Naive thymus-derived CD8-positive, alpha-beta T cell (primary cell): ENCODE measurements around the gene SLC16A11. TPM values are rescaled to one million over a fixed set of nuclear protein-coding genes. Genes with fewer than 3 reads are reported as not detected.
"Not testable (repeated sequence)": the region's sequence is repeated elsewhere in the genome, so short reads cannot be mapped to it uniquely, and the experiment has no call there.

ENCODE experiments used
- ATAC-seq, 2 donors: fragments of 150-1000 bp; cut with Tn5 transposase in 1 of 2; sonication (Bioruptor Pico), chemical (Tn5 transposase) in 1 of 2; 1 replicate in 1 of 2; 2 replicates in 1 of 2; pipeline ENCODE4 v1.10.0; 2021; ENCODE audit warnings: mild to moderate bottlenecking in 2 of 2, moderate library complexity in 2 of 2
- POLR2A ChIA-PET: fragments of 350-600 bp; sonication (Branson Sonifier 250); formaldehyde crosslinking; loops from one replicate; lab custom pipeline; 2021; ENCODE audit warnings: antibody characterized with exemption; lab: Charles Lee
- DNase-seq, 10 donors: peaks; one replicate each; pipeline versions ENCODE4 v3.0.0 to v3.0.0-alpha.2; 2020 to 2022
- H3K27ac Mint-ChIP-seq, 10 donors: one replicate each; pipeline ENCODE4 v1.8.0; 2020 to 2022; ENCODE audit warnings: mild to moderate bottlenecking in 10 of 10, mixed read lengths in 10 of 10, moderate library complexity in 4 of 10, inconsistent platforms in 1 of 10
- H3K27me3 Mint-ChIP-seq, 5 donors: one replicate each; pipeline ENCODE4 v1.8.0; 2021 to 2022; ENCODE audit warnings: mixed read lengths in 5 of 5
- H3K36me3 Mint-ChIP-seq, 3 donors: one replicate each; pipeline ENCODE4 v1.8.0; 2020 to 2022; ENCODE audit warnings: mixed read lengths in 3 of 3, mild to moderate bottlenecking in 2 of 3, inconsistent platforms in 1 of 3
- H3K4me1 Mint-ChIP-seq, 4 donors: one replicate each; pipeline ENCODE4 v1.8.0; 2021 to 2022; ENCODE audit warnings: mixed read lengths in 4 of 4
- H3K4me3 Mint-ChIP-seq, 10 donors: one replicate each; pipeline ENCODE4 v1.8.0; 2020 to 2022; ENCODE audit warnings: mild to moderate bottlenecking in 10 of 10, mixed read lengths in 10 of 10, moderate library complexity in 6 of 10, inconsistent platforms in 1 of 10
- H3K9me3 Mint-ChIP-seq, 9 donors: one replicate each; pipeline ENCODE4 v1.8.0; 2020 to 2022; ENCODE audit warnings: mixed read lengths in 9 of 9, mild to moderate bottlenecking in 3 of 9, inconsistent platforms in 1 of 9, moderate library complexity in 1 of 9
- polyA plus RNA-seq, 3 donors: library from polyadenylated mRNA; unstranded; fragments of 300-500 nt; fragmentation: Illumina TruSeq; gene quantifications; one replicate each; pipeline ENCODE4 v1.2.3, GENCODE V29; 2021
- total RNA-seq, 8 experiments: library from RNA in 2 of 8; stranded (reverse) in 2 of 8; gene quantifications; one replicate each; pipeline ENCODE4 v1.2.3 and lab custom pipeline; 2021 to 2026

Gene SLC16A11
- total and polyA plus RNA-seq, 5 experiments from 2014 or later = 2.0 to 3.5 (median 2.2) TPM

DNA sequence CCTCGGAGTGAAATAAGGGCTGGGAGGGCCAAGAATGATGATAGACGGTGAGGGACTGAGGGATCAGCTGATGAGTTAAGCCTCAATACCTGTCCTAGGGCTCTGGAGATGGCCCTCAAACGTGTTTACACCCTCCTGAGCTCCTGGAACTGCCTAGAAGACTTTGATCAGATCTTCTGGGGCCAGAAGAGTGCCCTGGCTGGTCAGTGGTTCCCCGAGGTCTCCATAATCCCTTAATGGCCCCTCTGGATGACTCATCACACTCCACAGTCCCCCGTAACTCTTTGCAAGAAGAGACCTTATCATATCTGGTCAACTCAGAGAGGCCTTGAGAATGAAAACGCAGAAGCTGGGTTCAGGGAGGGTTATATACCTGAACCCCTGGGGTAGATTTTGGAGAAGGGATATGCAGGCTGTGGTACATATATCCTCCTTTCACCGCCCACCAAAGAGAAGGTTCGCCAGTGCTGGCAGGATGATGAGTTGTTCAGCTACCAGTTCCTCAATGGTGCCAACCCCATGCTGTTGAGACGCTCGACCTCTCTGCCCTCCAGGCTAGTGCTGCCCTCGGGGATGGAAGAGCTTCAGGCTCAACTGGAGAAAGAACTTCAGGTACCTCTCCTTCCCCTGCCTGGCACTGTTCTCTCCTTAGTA lies 44.9 kb downstream of the SLC16A11 start:
- H3K27ac Mint-ChIP-seq = peak overlapping the region in 1 of 10 donors; percentile 65
- DNase-seq = no peak
- peaks cover 0 to 20% (median 8%) of the 10 kb centered on the region in 4 donors for H3K4me1 Mint-ChIP-seq
- peaks cover 8 to 71% (median 20%) of the 10 kb centered on the region in 3 donors for H3K36me3 Mint-ChIP-seq
- H3K27me3 Mint-ChIP-seq = no peaks in the 10 kb centered on the region
- H3K9me3 Mint-ChIP-seq = no peaks in the 10 kb centered on the region
- POLR2A ChIA-PET = no interaction called here
- no peak for ATAC-seq
- no peak overlapping the region for H3K4me3 Mint-ChIP-seq

DNA sequence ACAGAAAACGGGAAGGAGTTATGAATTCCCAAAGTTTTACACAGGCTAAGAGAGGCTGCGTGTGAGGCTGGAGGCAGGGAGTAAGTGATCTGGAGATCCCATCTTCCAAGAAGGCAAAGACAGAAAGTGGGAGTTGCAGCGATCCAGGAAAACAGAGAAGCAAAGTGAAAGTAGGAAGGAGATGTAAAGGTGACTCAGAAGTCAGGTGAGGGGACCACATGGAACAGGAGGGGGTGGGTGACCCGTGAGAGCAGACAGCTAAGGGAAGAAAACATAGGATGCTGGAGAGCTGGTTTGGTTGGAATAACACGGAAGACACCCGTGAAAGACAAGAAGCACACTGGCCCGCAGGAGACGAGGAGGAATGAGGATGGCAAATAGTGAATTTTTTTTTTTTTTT lies 46.7 kb downstream of the SLC16A11 start:
- ATAC-seq (no peak), DNase-seq (no peak)
- H3K27ac Mint-ChIP-seq = peak overlapping the region in 4 of 10 donors; percentile 14 to 56 (median 50)
- H3K4me3 Mint-ChIP-seq = no peak overlapping the region
- H3K9me3 Mint-ChIP-seq = no peaks in the 10 kb centered on the region
- H3K4me1 Mint-ChIP-seq = peaks cover 0 to 18% (median 8%) of the 10 kb centered on the region in 4 donors
- peaks cover 8 to 58% (median 15%) of the 10 kb centered on the region in 3 donors for H3K36me3 Mint-ChIP-seq
- H3K27me3 Mint-ChIP-seq = no peaks in the 10 kb centered on the region
- POLR2A ChIA-PET = no interaction called here

DNA sequence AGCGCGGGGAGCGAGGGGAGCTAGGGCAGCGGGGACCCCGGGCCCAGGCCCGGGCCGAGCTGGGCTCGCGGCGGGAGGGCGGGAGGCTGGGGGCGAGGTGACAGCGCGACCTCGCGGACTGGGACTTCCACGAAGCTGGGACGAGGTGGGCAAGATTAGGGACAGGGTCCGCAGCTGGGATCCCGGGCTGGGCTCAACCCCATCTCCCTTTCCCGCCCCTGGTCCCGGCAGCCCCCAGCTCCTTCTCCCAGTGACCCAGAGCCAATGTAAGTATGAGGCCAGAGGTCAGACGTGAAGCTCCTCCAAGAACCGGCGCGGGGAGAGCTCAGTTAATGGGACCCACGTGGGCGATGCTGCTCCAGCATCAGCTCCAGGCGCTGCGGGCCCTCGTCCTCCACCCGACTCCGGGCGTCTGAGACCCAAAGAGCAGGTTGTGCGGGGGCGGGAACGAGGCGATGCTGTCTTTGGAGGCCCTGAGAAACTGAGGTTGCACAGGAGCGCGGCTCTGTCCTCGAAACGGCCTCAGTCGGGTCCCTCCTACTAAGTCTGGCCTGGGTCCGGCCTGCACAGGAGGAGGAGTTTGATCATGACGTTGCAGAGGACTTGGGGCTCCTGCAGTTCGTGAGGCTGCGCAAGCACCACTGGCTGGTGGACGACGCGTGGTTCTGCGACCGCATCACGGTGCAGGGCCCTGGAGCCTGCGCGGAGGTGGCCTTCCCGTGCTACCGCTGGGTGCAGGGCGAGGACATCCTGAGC lies 47.5 kb downstream of the SLC16A11 start:
- POLR2A ChIA-PET = interaction anchor here (0.6 kb wide), 1 partner anchor 692 kb away, joined by 3 read pairs; the partner anchor contains the start of gene WRAP53
- H3K27me3 Mint-ChIP-seq = no peaks in the 10 kb centered on the region
- H3K9me3 Mint-ChIP-seq = no peaks in the 10 kb centered on the region
- DNase-seq (no peak), ATAC-seq (no peak)
- H3K4me1 Mint-ChIP-seq = peaks cover 0 to 17% (median 6%) of the 10 kb centered on the region in 4 donors
- H3K36me3 Mint-ChIP-seq = peaks cover 6 to 51% (median 11%) of the 10 kb centered on the region in 3 donors
- H3K4me3 Mint-ChIP-seq = no peak overlapping the region
- H3K27ac Mint-ChIP-seq = peak overlapping the region in 1 of 10 donors; percentile 14

DNA sequence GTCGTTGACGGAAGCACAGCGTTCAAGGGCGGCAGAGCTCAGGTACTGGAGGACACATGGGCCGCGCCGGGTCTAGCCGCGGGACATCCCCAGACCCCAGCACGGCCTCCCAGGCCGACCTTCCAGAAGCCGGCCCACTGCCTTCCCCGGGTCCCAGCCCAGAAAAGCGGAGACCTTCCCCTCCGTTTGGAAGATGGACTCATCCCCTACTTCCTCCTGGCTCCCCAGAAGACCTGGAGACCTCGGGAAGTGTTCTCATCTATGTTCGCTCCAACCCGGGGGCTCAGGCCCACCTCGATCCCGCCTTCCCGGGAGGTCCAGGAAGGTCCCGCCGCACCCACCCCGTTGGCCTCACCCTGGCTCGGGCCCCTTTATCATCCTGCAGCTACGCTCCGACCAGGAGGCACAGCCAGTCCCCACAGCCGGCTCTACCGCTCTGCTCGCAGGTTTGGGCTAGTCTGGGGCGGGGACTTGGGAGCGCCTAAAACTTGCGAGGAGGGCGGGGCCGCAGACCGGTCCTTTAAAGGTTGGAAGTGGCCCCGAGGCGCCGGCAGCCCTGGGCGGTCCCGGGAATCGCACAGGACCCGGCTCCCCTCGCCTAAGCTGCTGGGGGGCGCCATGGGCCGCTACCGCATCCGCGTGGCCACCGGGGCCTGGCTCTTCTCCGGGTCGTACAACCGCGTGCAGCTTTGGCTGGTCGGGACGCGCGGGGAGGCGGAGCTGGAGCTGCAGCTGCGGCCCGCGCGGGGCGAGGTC lies 48.2 kb downstream of the SLC16A11 start, which contains the start of gene ALOX12:
Gene ALOX12 (plus strand): TSS at position 550 of the 756 bp plus-strand sequence. CDS start 69 bp downstream, at position 619.
- peak within 1 kb of the TSS in 6 of 10 donors; percentile 6 to 81 (median 50) for H3K27ac Mint-ChIP-seq
- POLR2A ChIA-PET = interaction anchor here (0.6 kb wide), 1 partner anchor 692 kb away, joined by 3 read pairs; the partner anchor contains the start of gene WRAP53
- ATAC-seq = no peak

DNA sequence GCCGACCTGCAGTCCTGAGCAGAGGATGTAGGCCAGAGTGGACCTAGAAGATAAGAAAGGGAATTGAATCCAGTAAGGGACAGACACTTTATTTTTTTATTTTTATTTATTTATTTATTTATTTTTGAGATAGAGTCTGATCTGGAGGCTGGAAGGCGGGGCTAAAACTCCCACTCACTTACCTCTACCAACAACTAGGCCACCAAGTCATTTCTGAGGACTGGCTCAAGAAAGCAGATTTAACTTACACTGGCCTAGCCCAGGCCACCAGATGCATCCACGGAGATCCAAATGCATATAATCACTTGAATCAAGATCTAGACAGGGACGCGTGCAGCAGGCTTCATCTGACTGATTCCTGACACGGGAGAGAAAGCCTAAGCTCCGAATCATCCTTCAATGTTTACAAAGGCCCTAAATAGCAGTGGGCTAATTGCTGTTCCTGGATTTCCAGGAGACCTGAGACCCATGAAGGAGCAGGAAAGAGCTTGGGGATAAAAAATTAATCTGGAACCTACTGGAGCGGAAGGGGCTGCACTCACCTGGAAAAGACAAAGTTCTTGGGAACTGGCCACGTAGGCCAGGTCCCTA lies 49.1 kb downstream of the SLC16A11 start:
- Mint-ChIP-seq H3K27me3 (no peaks in the 10 kb centered on the region), H3K27ac (peak overlapping the region in 5 of 10 donors; percentile 6 to 81 (median 43)), H3K36me3 (peaks cover 5 to 36% (median 8%) of the 10 kb centered on the region in 3 donors), H3K4me3 (no peak overlapping the region), H3K4me1 (peaks cover 0 to 13% (median 6%) of the 10 kb centered on the region in 4 donors), H3K9me3 (no peaks in the 10 kb centered on the region)
- DNase-seq (no peak), ATAC-seq (no peak)
- POLR2A ChIA-PET = interaction anchor here (0.6 kb wide), 1 partner anchor 137 kb away, joined by 4 read pairs; no protein-coding TSS in a partner anchor

More for the DNA sequence above, 48.2 kb downstream of the SLC16A11 start, which contains the start of gene ALOX12:
- DNase-seq = no peak
- Mint-ChIP-seq H3K4me3 (no peak within 1 kb of the TSS), H3K9me3 (no peaks in the 10 kb centered on the region), H3K36me3 (peaks cover 5 to 44% (median 8%) of the 10 kb centered on the region in 3 donors), H3K4me1 (peaks cover 0 to 15% (median 6%) of the 10 kb centered on the region in 4 donors), H3K27me3 (no peaks in the 10 kb centered on the region)

DNA sequence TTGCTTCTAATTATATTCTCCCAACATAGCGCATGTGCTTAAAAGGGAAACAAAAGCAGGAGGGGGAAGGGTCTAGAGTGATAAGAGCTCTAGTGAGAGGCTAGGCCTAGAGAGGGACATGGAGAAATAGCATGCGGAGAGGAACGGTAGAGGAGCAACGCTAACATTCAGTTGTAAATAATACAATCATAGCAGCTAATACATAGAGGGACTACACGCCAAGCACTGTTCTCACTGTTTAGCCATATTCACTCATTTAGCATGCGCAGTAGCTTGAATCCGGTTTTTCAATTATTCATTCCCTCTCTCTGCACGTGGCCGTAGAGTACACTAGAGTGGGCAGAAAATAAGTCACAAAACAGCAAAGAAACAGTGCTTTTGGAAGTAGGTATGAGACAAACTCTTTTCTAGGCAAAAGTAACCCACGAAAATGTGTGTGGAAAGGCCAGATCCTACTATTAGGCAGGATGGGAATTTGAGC lies 49.7 kb downstream of the SLC16A11 start:
- DNase-seq (no peak), ATAC-seq (no peak)
- no peaks in the 10 kb centered on the region for H3K27me3 Mint-ChIP-seq
- H3K4me1 Mint-ChIP-seq = peaks cover 0 to 11% (median 4%) of the 10 kb centered on the region in 4 donors
- POLR2A ChIA-PET = interaction anchor here (0.6 kb wide), 1 partner anchor 138 kb away, joined by 4 read pairs; no protein-coding TSS in a partner anchor
- no peak overlapping the region for H3K4me3 Mint-ChIP-seq
- no peaks in the 10 kb centered on the region for H3K9me3 Mint-ChIP-seq
- H3K27ac Mint-ChIP-seq = peak overlapping the region in 2 of 10 donors; percentile 13 to 56
- peaks cover 5 to 30% (median 5%) of the 10 kb centered on the region in 3 donors for H3K36me3 Mint-ChIP-seq

DNA sequence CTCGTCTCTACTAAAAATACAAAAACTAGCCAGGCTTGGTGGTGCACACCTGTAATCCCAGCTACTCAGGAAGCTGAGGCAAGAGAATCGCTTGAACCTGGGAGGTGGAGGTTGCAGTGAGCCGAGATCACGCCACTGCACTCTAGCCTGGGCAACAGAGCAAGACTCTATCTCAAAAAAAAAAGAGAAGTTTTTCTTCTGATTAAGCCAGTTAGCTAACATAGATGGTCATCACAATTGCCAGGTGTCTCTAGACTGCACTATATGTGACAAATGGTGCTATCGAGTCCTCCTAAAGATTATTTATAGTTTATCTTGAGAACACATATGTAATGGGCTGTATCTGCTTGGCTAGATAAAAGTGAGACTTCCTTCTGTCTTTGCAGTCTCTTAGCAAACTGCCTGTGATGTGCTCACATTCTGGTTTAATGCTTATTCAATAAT lies 50.3 kb downstream of the SLC16A11 start:
- H3K36me3 Mint-ChIP-seq = peaks cover 5 to 26% (median 5%) of the 10 kb centered on the region in 3 donors
- H3K27ac Mint-ChIP-seq = peak overlapping the region in 3 of 10 donors; percentile 13 to 56 (median 19)
- ATAC-seq, DNase-seq, H3K4me3 Mint-ChIP-seq, H3K9me3 Mint-ChIP-seq, POLR2A ChIA-PET, H3K27me3 Mint-ChIP-seq: not testable (repeated sequence)
- peaks cover 0 to 11% (median 4%) of the 10 kb centered on the region in 4 donors for H3K4me1 Mint-ChIP-seq

Other genes starting within 250 kb of the SLC16A11 start
- not detected for gene TEKT1, start 212.4 kb downstream of the SLC16A11 start, total RNA-seq
- gene TEKT1, start 212.4 kb downstream of the SLC16A11 start, polyA plus RNA-seq = not detected
- gene ALOX12, start 48.0 kb downstream of the SLC16A11 start, total RNA-seq = not detected
- under 1 TPM; 0.09 to 0.31 (median 0.12) TPM for gene ALOX12, start 48.0 kb downstream of the SLC16A11 start, polyA plus RNA-seq
- gene RNASEK, start 31.5 kb downstream of the SLC16A11 start, total RNA-seq = 100 to 1,000 TPM; 117 to 120 TPM
- 100 to 1,000 TPM; 477 to 597 (median 559) TPM for gene RNASEK, start 31.5 kb downstream of the SLC16A11 start, polyA plus RNA-seq
- not detected for gene BCL6B, start 21.0 kb downstream of the SLC16A11 start, total RNA-seq
- not detected for gene BCL6B, start 21.0 kb downstream of the SLC16A11 start, polyA plus RNA-seq
- 10 to 100 TPM; 11.5 to 14.7 TPM for gene SLC16A13, start 8.1 kb downstream of the SLC16A11 start, total RNA-seq
- 1 to 10 TPM in 1 of 3 donors, under 1 TPM in 2; 0.93 to 1.2 (median 0.97) TPM for gene SLC16A13, start 8.1 kb downstream of the SLC16A11 start, polyA plus RNA-seq
- under 1 TPM; 0.49 to 0.93 TPM for gene CLEC10A, start 36.2 kb upstream of the SLC16A11 start, total RNA-seq
- gene CLEC10A, start 36.2 kb upstream of the SLC16A11 start, polyA plus RNA-seq = under 1 TPM in 1 of 3 donors, not detected in 2; 0.13 TPM
- gene ASGR2, start 70.7 kb upstream of the SLC16A11 start, total RNA-seq = not detected
- not detected for gene ASGR2, start 70.7 kb upstream of the SLC16A11 start, polyA plus RNA-seq
- gene ASGR1, start 135.3 kb upstream of the SLC16A11 start, total RNA-seq = under 1 TPM; 0.58 to 0.68 TPM
- gene ASGR1, start 135.3 kb upstream of the SLC16A11 start, polyA plus RNA-seq = under 1 TPM in 1 of 3 donors, not detected in 2; 0.23 TPM
- 10 to 100 TPM in 1 of 2 experiments, 1 to 10 TPM in 1; 8.4 to 10.2 TPM for gene DLG4, start 175.7 kb upstream of the SLC16A11 start, total RNA-seq
- gene DLG4, start 175.7 kb upstream of the SLC16A11 start, polyA plus RNA-seq = under 1 TPM; 0.24 to 0.62 (median 0.33) TPM
- gene ACADVL, start 175.8 kb upstream of the SLC16A11 start, total RNA-seq = 100 to 1,000 TPM; 402 TPM
- 10 to 100 TPM; 78.8 to 91.2 (median 85.2) TPM for gene ACADVL, start 175.8 kb upstream of the SLC16A11 start, polyA plus RNA-seq
- gene DVL2, start 190.4 kb upstream of the SLC16A11 start, total RNA-seq = 10 to 100 TPM; 80.7 to 81.5 TPM
- 10 to 100 TPM; 19.3 to 26.5 (median 19.3) TPM for gene DVL2, start 190.4 kb upstream of the SLC16A11 start, polyA plus RNA-seq
- 10 to 100 TPM; 49.9 to 53.9 TPM for gene PHF23, start 195.4 kb upstream of the SLC16A11 start, total RNA-seq
- 10 to 100 TPM; 18.1 to 35.7 (median 22.2) TPM for gene PHF23, start 195.4 kb upstream of the SLC16A11 start, polyA plus RNA-seq
- gene GABARAP, start 198.4 kb upstream of the SLC16A11 start, total RNA-seq = 100 to 1,000 TPM; 268 to 280 TPM
- gene GABARAP, start 198.4 kb upstream of the SLC16A11 start, polyA plus RNA-seq = 100 to 1,000 TPM; 799 to 964 (median 817) TPM
- gene CTDNEP1, start 207.6 kb upstream of the SLC16A11 start, total RNA-seq = 100 to 1,000 TPM; 138 to 142 TPM
- 10 to 100 TPM; 33.6 to 42.3 (median 39.7) TPM for gene CTDNEP1, start 207.6 kb upstream of the SLC16A11 start, polyA plus RNA-seq
- gene ELP5, start 208.1 kb upstream of the SLC16A11 start, total RNA-seq = 10 to 100 TPM; 35.1 to 36.1 TPM
- 10 to 100 TPM; 55.5 to 94.0 (median 70.8) TPM for gene ELP5, start 208.1 kb upstream of the SLC16A11 start, polyA plus RNA-seq
- 1 to 10 TPM; 4.2 to 7.4 TPM for gene CLDN7, start 218.4 kb upstream of the SLC16A11 start, total RNA-seq
- 1 to 10 TPM; 5.7 to 8.6 (median 7.1) TPM for gene CLDN7, start 218.4 kb upstream of the SLC16A11 start, polyA plus RNA-seq
- gene SLC2A4, start 237.6 kb upstream of the SLC16A11 start, total RNA-seq = not detected
- gene SLC2A4, start 237.6 kb upstream of the SLC16A11 start, polyA plus RNA-seq = not detected